Trophoblast cell (in vitro differentiated cells and primary cell): Measurements from ENCODE around the gene KBTBD6.
A peak's percentile ranks its signal among the peaks of the same experiment; 100 is the strongest.

ENCODE experiments used
- DNase-seq, 2 donors: peaks; one replicate each; pipeline ENCODE4 v3.0.0-alpha.2; 2016
- H2AFZ ChIP-seq: 2 replicates; pipeline ENCODE4 v1.6.1; 2013; ENCODE audit warnings: low read length, moderate library complexity, mild to moderate bottlenecking; ENCODE audit not compliant: insufficient read depth, poor library complexity
- H2AK5ac ChIP-seq: 2 replicates; pipeline ENCODE4 v1.6.1; 2013; ENCODE audit warnings: mild to moderate bottlenecking, low read length
- H2BK120ac ChIP-seq: 2 replicates; pipeline ENCODE4 v1.6.1; 2013; ENCODE audit warnings: low read length, mild to moderate bottlenecking, moderate library complexity; ENCODE audit not compliant: insufficient read depth, poor library complexity
- H2BK12ac ChIP-seq: 2 replicates; pipeline ENCODE4 v1.6.1; 2013; ENCODE audit warnings: mild to moderate bottlenecking, low read length, moderate library complexity
- H2BK5ac ChIP-seq: 2 replicates; pipeline ENCODE4 v1.6.1; 2013; ENCODE audit warnings: low read length, low read depth, moderate library complexity, mild to moderate bottlenecking; ENCODE audit not compliant: poor library complexity
- H3K14ac ChIP-seq: 2 replicates; pipeline ENCODE4 v1.6.1; 2013; ENCODE audit warnings: mild to moderate bottlenecking, low read length
- H3K18ac ChIP-seq: 2 replicates; pipeline ENCODE4 v1.6.1; 2013; ENCODE audit warnings: mild to moderate bottlenecking, low read length
- H3K23ac ChIP-seq: 2 replicates; pipeline ENCODE4 v1.6.1; 2013; ENCODE audit warnings: low read length
- H3K27ac ChIP-seq: 2 replicates; pipeline ENCODE4 v1.5.1; 2013; ENCODE audit warnings: low read depth, mild to moderate bottlenecking, inconsistent platforms, low read length, moderate library complexity
- H3K27me3 ChIP-seq: 2 replicates; pipeline ENCODE4 v1.6.1; 2013; ENCODE audit warnings: inconsistent platforms, mild to moderate bottlenecking, low read length, moderate library complexity; ENCODE audit not compliant: insufficient read depth
- H3K36me3 ChIP-seq, 2 experiments: 1 replicate in 1 of 2; 2 replicates in 1 of 2; pipeline ENCODE4 v1.6.1; 2013; ENCODE audit warnings: low read length in 2 of 2, mild to moderate bottlenecking in 2 of 2, moderate library complexity in 1 of 2; ENCODE audit not compliant: insufficient read depth in 2 of 2, control insufficient read depth in 1 of 2
- H3K4ac ChIP-seq: 2 replicates; pipeline ENCODE4 v1.6.1; 2013; ENCODE audit warnings: low read depth, mild to moderate bottlenecking, low read length, moderate library complexity
- H3K4me1 ChIP-seq, 2 experiments: 1 replicate in 1 of 2; 2 replicates in 1 of 2; pipeline ENCODE4 v1.6.1; 2013; ENCODE audit warnings: low read length in 2 of 2, mild to moderate bottlenecking in 2 of 2, moderate library complexity in 1 of 2; ENCODE audit not compliant: insufficient read depth in 2 of 2, control insufficient read depth in 1 of 2
- H3K4me2 ChIP-seq: 2 replicates; pipeline ENCODE4 v1.6.1; 2013; ENCODE audit warnings: inconsistent platforms, mild to moderate bottlenecking, low read length, moderate library complexity
- H3K4me3 ChIP-seq: 2 replicates; pipeline ENCODE4 v1.5.1; 2013; ENCODE audit warnings: mild to moderate bottlenecking, low read depth, low read length, inconsistent platforms
- H3K79me1 ChIP-seq: one replicate; pipeline ENCODE4 v1.6.1; 2013; ENCODE audit warnings: low read length
- H3K79me2 ChIP-seq: 2 replicates; pipeline ENCODE4 v1.6.1; 2013; ENCODE audit warnings: low read length, mild to moderate bottlenecking; ENCODE audit not compliant: control insufficient read depth, insufficient read depth, poor library complexity
- H3K9ac ChIP-seq: 2 replicates; pipeline ENCODE4 v1.6.1; 2013; ENCODE audit warnings: mild to moderate bottlenecking, low read length
- H3K9me3 ChIP-seq: 2 replicates; pipeline ENCODE4 v1.6.1; 2013; ENCODE audit warnings: low read depth, mild to moderate bottlenecking, control low read depth, inconsistent platforms, low read length; ENCODE audit not compliant: insufficient read depth
- H4K12ac ChIP-seq: 2 replicates; pipeline ENCODE4 v1.6.1; 2013; ENCODE audit warnings: low read depth, mild to moderate bottlenecking, low read length, moderate library complexity
- H4K8ac ChIP-seq: 2 replicates; pipeline ENCODE4 v1.6.1; 2013; ENCODE audit warnings: low read depth, mild to moderate bottlenecking, low read length, moderate library complexity
- H4K91ac ChIP-seq: one replicate; pipeline ENCODE4 v1.6.1; 2013; ENCODE audit warnings: low read depth, mild to moderate bottlenecking, low read length, moderate library complexity
- WGBS: extraction: QIAGEN DNeasy Blood & Tissue Kit; methylation state at CpG from one replicate; pipeline ENCODE4 v1.1.7; 2013; ENCODE audit warnings: missing lambda C conversion rate; ENCODE audit not compliant: insufficient read length, insufficient coverage; ENCODE audit errors: extremely low coverage; 5-methylcytosine and 5-hydroxymethylcytosine counted together

The KBTBD6 gene

GRCh38 chr13:41150058-41150457 is 17.5 kb upstream of the KBTBD6 start:
- no peak overlapping the region for H4K12ac ChIP-seq
- no peak overlapping the region for H3K4me3 ChIP-seq
- no CpG with 5 or more reads among the region's 2 CpGs for WGBS
- H3K79me2 ChIP-seq, result no peaks in the 10 kb centered on the region
- peaks cover 12% of the 10 kb centered on the region for H3K9me3 ChIP-seq
- no peak overlapping the region for H4K8ac ChIP-seq
- no peaks in the 10 kb centered on the region for H3K4me1 ChIP-seq
- no peak overlapping the region for H2AFZ ChIP-seq
- DNase-seq, result peak in 1 of 2 donors; percentile 38
- no peak overlapping the region for H2AK5ac ChIP-seq
- no peak overlapping the region for H3K23ac ChIP-seq
- no peaks in the 10 kb centered on the region for H3K79me1 ChIP-seq
- H3K36me3 ChIP-seq, result no peaks in the 10 kb centered on the region
- H3K14ac ChIP-seq, result no peak overlapping the region
- no peaks in the 10 kb centered on the region for H3K27me3 ChIP-seq
- H3K4me2 ChIP-seq, result no peak overlapping the region
- H3K9ac ChIP-seq, result no peak overlapping the region
- no peak overlapping the region for H3K18ac ChIP-seq
- no peak overlapping the region for H3K27ac ChIP-seq
- H4K91ac ChIP-seq, result no peak overlapping the region
- no peak overlapping the region for H2BK12ac ChIP-seq
- H2BK5ac ChIP-seq, result no peak overlapping the region
- no peak overlapping the region for H3K4ac ChIP-seq
- no peak overlapping the region for H2BK120ac ChIP-seq

DNA sequence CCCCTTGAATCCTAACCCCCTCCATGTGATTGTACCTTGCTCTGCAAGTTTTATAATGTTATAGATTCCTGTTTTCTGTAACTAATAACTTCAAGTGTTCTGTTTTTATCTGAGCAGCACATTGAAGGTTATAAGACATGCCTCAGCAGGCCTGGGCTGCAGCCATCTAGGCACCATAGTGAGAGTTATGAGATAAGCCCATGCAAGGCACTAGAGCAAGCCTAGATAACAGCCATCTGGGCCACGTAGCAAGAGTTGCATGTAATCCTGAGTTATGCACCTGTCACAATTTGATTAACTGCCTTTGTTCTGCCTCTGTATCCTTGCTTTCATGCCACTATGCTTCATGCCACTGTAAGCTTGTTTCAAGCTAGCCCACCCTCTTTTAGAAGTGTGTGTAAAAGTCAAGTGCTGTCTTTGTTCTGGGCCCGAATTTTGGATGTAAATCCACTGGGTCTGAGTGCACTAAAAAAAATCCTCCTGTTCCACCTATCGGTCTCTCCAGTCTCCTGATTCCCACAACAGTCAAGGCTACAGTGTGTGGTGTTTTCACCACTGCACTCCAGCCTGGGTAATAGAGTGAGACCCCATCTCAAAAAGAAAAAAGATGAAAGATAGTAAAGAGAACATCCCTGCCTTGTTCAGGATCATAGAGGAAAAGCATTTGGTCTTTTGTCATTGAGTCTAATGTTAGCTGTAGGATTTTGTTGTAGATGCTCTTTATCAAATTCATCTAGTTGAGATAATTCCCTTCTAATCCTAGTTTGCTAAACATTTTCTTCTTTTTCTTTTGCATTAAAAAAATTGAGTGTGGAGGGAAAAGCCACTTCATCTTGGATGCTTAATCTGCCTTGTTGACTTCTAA is 16.0 kb upstream of the KBTBD6 start:
- H4K8ac ChIP-seq, result no peak overlapping the region
- H3K4me2 ChIP-seq, result no peak overlapping the region
- no peaks in the 10 kb centered on the region for H3K27me3 ChIP-seq
- peaks cover 12% of the 10 kb centered on the region for H3K9me3 ChIP-seq
- H2AK5ac ChIP-seq, result no peak overlapping the region
- H3K4me1 ChIP-seq, result no peaks in the 10 kb centered on the region
- no CpG with 5 or more reads among the region's 3 CpGs for WGBS
- H3K18ac ChIP-seq, result no peak overlapping the region
- no peak overlapping the region for H4K91ac ChIP-seq
- no peak overlapping the region for H2AFZ ChIP-seq
- no peak for DNase-seq
- H3K79me1 ChIP-seq, result no peaks in the 10 kb centered on the region
- no peak overlapping the region for H2BK12ac ChIP-seq
- no peaks in the 10 kb centered on the region for H3K79me2 ChIP-seq
- H4K12ac ChIP-seq, result no peak overlapping the region
- no peak overlapping the region for H3K4ac ChIP-seq
- H3K14ac ChIP-seq, result no peak overlapping the region
- H2BK120ac ChIP-seq, result no peak overlapping the region
- H3K36me3 ChIP-seq, result no peaks in the 10 kb centered on the region
- H2BK5ac ChIP-seq, result no peak overlapping the region
- no peak overlapping the region for H3K4me3 ChIP-seq
- H3K23ac ChIP-seq, result no peak overlapping the region
- H3K9ac ChIP-seq, result no peak overlapping the region
- H3K27ac ChIP-seq, result no peak overlapping the region

DNA sequence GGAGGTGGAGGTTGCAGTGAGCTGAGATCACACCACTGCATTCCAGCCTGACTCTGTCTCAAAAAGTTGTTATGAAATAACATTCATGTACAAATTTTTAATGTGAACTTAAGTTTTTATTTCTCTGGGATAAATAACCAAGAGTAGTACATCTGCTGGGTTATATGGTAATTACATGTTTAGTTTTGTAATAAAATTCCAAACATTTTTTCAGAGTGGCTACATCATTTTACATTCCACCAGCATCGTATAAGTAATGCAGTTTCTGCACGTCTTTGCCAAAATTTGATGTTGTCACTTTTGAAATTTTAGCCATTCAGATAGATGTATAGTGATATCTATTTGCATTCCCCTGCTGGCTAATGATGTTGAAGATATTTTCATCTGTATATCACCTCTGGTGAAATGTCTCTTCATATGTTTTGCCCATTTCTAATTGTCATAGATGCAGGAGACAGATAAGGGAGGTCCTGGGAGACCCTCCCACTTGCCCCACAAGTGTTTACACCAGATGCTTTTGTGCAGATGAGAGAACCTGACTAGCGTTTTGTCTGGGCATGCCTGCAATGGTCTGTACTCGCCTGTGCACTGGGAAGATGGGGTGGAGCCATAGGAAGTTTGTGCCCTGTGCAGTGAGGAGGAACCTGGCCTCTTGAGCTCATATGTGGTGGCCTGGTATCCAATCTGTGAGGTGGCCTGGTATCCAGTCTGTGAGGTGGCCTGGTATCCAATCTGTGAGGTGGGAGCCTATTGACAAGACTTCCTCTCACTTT is 12.7 kb upstream of the KBTBD6 start:
- no peaks in the 10 kb centered on the region for H3K27me3 ChIP-seq
- H4K8ac ChIP-seq, result no peak overlapping the region
- H3K36me3 ChIP-seq, result no peaks in the 10 kb centered on the region
- no peak overlapping the region for H3K27ac ChIP-seq
- H3K79me2 ChIP-seq, result no peaks in the 10 kb centered on the region
- H2BK120ac ChIP-seq, result no peak overlapping the region
- H2BK5ac ChIP-seq, result no peak overlapping the region
- no peak overlapping the region for H2AFZ ChIP-seq
- peaks cover 12% of the 10 kb centered on the region for H3K9me3 ChIP-seq
- no peak overlapping the region for H3K18ac ChIP-seq
- DNase-seq, result peak; percentile 36 to 94
- H4K91ac ChIP-seq, result peak overlapping the region; percentile 14
- no peak overlapping the region for H3K4me2 ChIP-seq
- H3K14ac ChIP-seq, result no peak overlapping the region
- no peak overlapping the region for H2BK12ac ChIP-seq
- no CpG with 5 or more reads among the region's 4 CpGs for WGBS
- no peak overlapping the region for H3K9ac ChIP-seq
- H3K23ac ChIP-seq, result no peak overlapping the region
- no peaks in the 10 kb centered on the region for H3K4me1 ChIP-seq
- peak overlapping the region; percentile 14 for H3K4me3 ChIP-seq
- no peak overlapping the region for H3K4ac ChIP-seq
- H3K79me1 ChIP-seq, result no peaks in the 10 kb centered on the region
- H2AK5ac ChIP-seq, result no peak overlapping the region
- no peak overlapping the region for H4K12ac ChIP-seq

- Histone ChIP-seq H2AK5ac (no peak overlapping the region), H2AFZ (no peak overlapping the region), H3K27me3 (no peaks in the 10 kb centered on the region), H3K4me2 (no peak overlapping the region), H3K27ac (no peak overlapping the region), H3K9me3 (peaks cover 8% of the 10 kb centered on the region), H4K91ac (peak overlapping the region; percentile 14), H2BK12ac (no peak overlapping the region), H3K79me2 (no peaks in the 10 kb centered on the region), H3K36me3 (no peaks in the 10 kb centered on the region), H4K12ac (no peak overlapping the region), H3K23ac (no peak overlapping the region), H3K4ac (no peak overlapping the region), H3K18ac (no peak overlapping the region), H3K4me1 (no peaks in the 10 kb centered on the region), H3K4me3 (no peak overlapping the region), H3K79me1 (no peaks in the 10 kb centered on the region), H2BK120ac (no peak overlapping the region), H3K9ac (no peak overlapping the region), H4K8ac (no peak overlapping the region), H3K14ac (no peak overlapping the region), H2BK5ac (no peak overlapping the region)
- no CpG with 5 or more reads among the region's 2 CpGs for WGBS
- peak; percentile 62 to 86 for DNase-seq
Measured at GRCh38 chr13:41144576-41144975, 12.0 kb upstream of the KBTBD6 start.
